BLaER1 treated with 17β-estradiol and CSF1 and Interleukin-3, amounts not matched to agents 10 nM and 100 nM (cell line): ENCODE results near the gene ABCA1.
"Not testable (repeated sequence)": the region's sequence is repeated elsewhere in the genome, so short reads cannot be mapped to it uniquely, and the experiment has no call there.

Experiments
- H3K27ac ChIP-seq, 11 experiments: shearing (Covaris generic); formaldehyde crosslinking; 2 replicates each; pipeline ENCODE4 v1.8.1; 2022
- H3K27me3 ChIP-seq, 11 experiments: shearing (Covaris generic); formaldehyde crosslinking; 2 replicates each; pipeline ENCODE4 v1.8.1; 2022
- H3K36me3 ChIP-seq, 11 experiments: shearing (Covaris generic); formaldehyde crosslinking; 2 replicates each; pipeline ENCODE4 v1.8.1; 2022
- H3K4me1 ChIP-seq, 10 experiments: shearing (Covaris generic); formaldehyde crosslinking; 2 replicates each; pipeline ENCODE4 v1.8.1; 2022
- H3K4me2 ChIP-seq, 11 experiments: shearing (Covaris generic); formaldehyde crosslinking; 2 replicates each; pipeline ENCODE4 v1.8.1; 2022
- H3K4me3 ChIP-seq, 10 experiments: shearing (Covaris generic); formaldehyde crosslinking; 2 replicates each; pipeline ENCODE4 v1.8.1; 2022
- H3K9ac ChIP-seq, 11 experiments: shearing (Covaris generic); formaldehyde crosslinking; 2 replicates each; pipeline ENCODE4 v1.8.1; 2022
- H3K9me3 ChIP-seq, 11 experiments: shearing (Covaris generic); formaldehyde crosslinking; replicated peaks in 1 of 11; 2 replicates each; pipeline ENCODE4 v1.8.1; 2022
- H4K20me1 ChIP-seq, 11 experiments: shearing (Covaris generic); formaldehyde crosslinking; 2 replicates each; pipeline ENCODE4 v1.8.1; 2022
- Cebpa-rat ChIP-seq, 11 experiments: shearing (Covaris generic); IDR thresholded peaks; 2 replicates each; pipeline ENCODE4 v1.8.1; 2022

ABCA1 gene

DNA sequence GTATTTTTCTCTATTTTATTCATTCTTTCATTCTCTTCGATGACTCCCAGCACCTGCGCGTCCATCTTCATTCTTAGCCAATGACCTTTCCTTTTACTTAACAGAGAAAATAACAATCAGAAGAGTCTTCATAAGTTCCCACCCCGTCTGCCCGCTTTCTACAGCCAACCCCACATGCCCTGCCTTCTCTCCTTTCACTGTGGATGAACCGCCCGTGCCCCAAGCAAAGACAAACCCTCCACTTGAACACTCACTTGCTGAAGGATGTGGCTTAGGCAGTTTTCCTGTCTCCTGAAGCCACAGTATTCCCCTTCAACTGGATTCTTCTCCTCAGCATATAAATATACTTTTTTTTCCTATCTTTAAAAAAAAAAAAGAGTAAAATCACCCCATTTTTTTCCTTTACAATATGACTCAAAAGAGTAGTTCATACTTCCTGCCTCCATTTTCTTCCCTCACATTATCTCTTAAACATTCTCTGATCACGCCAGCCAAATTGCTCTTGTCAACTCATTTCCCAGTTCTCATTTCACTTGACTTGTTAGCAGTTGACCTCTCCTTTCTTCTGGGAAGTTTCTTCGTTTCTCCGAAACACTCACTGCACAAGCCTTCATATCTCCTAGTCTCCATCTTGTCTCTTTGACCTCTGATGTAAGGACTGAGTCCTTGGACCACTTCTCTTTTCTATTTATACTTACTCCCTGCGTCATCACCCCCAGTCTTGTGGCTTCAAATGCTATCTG lies 153.0 kb downstream of the ABCA1 start:
- Histone ChIP-seq H3K27ac (peak overlapping the region; percentile 86 to 100 (median 97)), H3K36me3 (peaks cover 5 to 78% (median 51%) of the 10 kb centered on the region in 11 experiments; a peak in 19 of 22 replicates), H3K4me3 (peak overlapping the region in 9 of 10 experiments; percentile 1 to 68 (median 61); a peak in 17 of 20 replicates), H3K9ac (peak overlapping the region; percentile 71 to 94 (median 81)), H4K20me1 (peaks cover 0 to 43% (median 0%) of the 10 kb centered on the region in 11 experiments; a peak in 7 of 22 replicates), H3K9me3 (peaks cover 0 to 11% (median 8%) of the 10 kb centered on the region in 11 experiments; a peak in 14 of 22 replicates), H3K27me3 (no peaks in the 10 kb centered on the region), H3K4me1 (peaks cover 62 to 99% (median 78%) of the 10 kb centered on the region in 10 experiments), H3K4me2 (peak overlapping the region; percentile 72 to 94 (median 84))
- TF ChIP-seq Cebpa-rat (IDR thresholded peaks at IDR 0.05): no peak

DNA sequence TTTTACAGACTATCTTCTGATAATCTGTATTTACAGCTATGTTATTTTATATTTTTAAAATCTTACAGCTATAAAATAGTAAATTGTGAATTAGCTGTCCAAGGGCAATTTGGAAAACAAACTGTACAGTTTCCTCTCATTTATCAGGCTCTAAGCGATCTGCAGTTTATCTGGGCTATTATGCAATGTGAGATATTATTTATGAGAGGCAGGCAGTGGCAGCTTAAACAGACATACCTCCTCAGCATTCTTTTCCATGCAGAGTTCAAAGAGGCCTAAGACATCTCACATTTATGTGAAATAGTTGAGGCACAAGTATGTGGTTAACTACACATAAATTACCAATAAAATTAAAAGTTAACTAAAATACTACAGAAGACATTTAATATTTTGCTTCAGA lies 153.8 kb downstream of the ABCA1 start:
- Histone ChIP-seq H3K4me2 (peak overlapping the region; percentile 72 to 94 (median 84); a peak in 21 of 22 replicates), H3K9ac (peak overlapping the region; percentile 71 to 94 (median 81); a peak in 20 of 22 replicates), H3K9me3 (peaks cover 0 to 11% (median 8%) of the 10 kb centered on the region in 11 experiments; a peak in 14 of 22 replicates), H3K4me3 (peak overlapping the region in 9 of 10 experiments; percentile 34 to 68 (median 61); a peak in 17 of 20 replicates), H3K4me1 (peaks cover 63 to 97% (median 78%) of the 10 kb centered on the region in 10 experiments), H3K36me3 (peaks cover 0 to 72% (median 46%) of the 10 kb centered on the region in 11 experiments; a peak in 19 of 22 replicates), H4K20me1 (peaks cover 0 to 34% (median 0%) of the 10 kb centered on the region in 11 experiments; a peak in 5 of 22 replicates), H3K27ac (peak overlapping the region; percentile 86 to 100 (median 97); a peak in 21 of 22 replicates), H3K27me3 (no peaks in the 10 kb centered on the region)
- no peak for TF ChIP-seq Cebpa-rat (IDR thresholded peaks at IDR 0.05)

GRCh38 chr9:104772714-104773510 lies 155.0 kb downstream of the ABCA1 start:
- TF ChIP-seq Cebpa-rat (IDR thresholded peaks at IDR 0.05): peak in 6 of 11 experiments; percentile 57 to 92 (median 78); a peak in 10 of 22 replicates
- Histone ChIP-seq H3K9ac (peak overlapping the region; percentile 73 to 94 (median 84); a peak in 21 of 22 replicates), H3K4me3 (peak overlapping the region; percentile 10 to 69 (median 59); a peak in 18 of 20 replicates), H3K4me2 (peak overlapping the region; percentile 50 to 94 (median 83); a peak in 21 of 22 replicates), H4K20me1 (peaks cover 0 to 22% (median 0%) of the 10 kb centered on the region in 11 experiments; a peak in 3 of 22 replicates), H3K36me3 (peaks cover 0 to 72% (median 48%) of the 10 kb centered on the region in 11 experiments; a peak in 16 of 22 replicates), H3K4me1 (peaks cover 60 to 94% (median 77%) of the 10 kb centered on the region in 10 experiments), H3K27me3 (no peaks in the 10 kb centered on the region), H3K27ac (peak overlapping the region; percentile 86 to 100 (median 97); a peak in 21 of 22 replicates), H3K9me3 (peaks cover 0 to 17% (median 13%) of the 10 kb centered on the region in 11 experiments; a peak in 15 of 22 replicates)

GRCh38 chr9:104769655-104770054 lies 158.3 kb downstream of the ABCA1 start:
- peak overlapping the region; percentile 65 to 100 (median 97); a peak in 21 of 22 replicates for H3K27ac ChIP-seq
- peaks cover 0 to 20% (median 13%) of the 10 kb centered on the region in 11 experiments; a peak in 15 of 22 replicates for H3K9me3 ChIP-seq
- H3K4me3 ChIP-seq: peak overlapping the region in 1 of 10 experiments; percentile 18; a peak in 2 of 20 replicates
- peaks cover 42 to 87% (median 64%) of the 10 kb centered on the region in 10 experiments for H3K4me1 ChIP-seq
- TF ChIP-seq Cebpa-rat (IDR thresholded peaks at IDR 0.05): no peak
- H4K20me1 ChIP-seq: no peaks in the 10 kb centered on the region
- H3K4me2 ChIP-seq: peak overlapping the region; percentile 33 to 92 (median 70)
- H3K9ac ChIP-seq: peak overlapping the region; percentile 15 to 67 (median 59); a peak in 13 of 22 replicates
- H3K36me3 ChIP-seq: peaks cover 0 to 58% (median 35%) of the 10 kb centered on the region in 11 experiments; a peak in 16 of 22 replicates
- no peaks in the 10 kb centered on the region for H3K27me3 ChIP-seq

DNA sequence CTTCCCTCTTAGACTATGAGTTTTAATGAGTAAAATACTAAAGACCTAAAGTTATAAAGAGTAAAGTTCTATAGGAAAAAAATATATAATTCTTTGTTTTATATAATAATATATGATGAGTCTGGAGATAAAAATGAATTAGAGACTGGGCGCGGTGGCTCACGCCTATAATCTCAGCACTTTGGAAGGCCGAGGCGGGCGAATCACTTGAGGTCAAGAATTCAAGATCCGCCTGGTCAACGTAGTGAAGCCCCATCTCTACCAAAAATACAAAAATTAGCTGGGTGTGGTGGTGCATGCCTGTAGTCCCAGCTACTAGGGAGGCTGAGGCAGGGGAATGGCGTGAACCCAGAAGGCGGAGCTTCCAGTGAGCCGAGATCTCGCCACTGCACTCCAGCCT lies 158.9 kb downstream of the ABCA1 start:
- peaks cover 42 to 83% (median 58%) of the 10 kb centered on the region in 10 experiments for H3K4me1 ChIP-seq

DNA sequence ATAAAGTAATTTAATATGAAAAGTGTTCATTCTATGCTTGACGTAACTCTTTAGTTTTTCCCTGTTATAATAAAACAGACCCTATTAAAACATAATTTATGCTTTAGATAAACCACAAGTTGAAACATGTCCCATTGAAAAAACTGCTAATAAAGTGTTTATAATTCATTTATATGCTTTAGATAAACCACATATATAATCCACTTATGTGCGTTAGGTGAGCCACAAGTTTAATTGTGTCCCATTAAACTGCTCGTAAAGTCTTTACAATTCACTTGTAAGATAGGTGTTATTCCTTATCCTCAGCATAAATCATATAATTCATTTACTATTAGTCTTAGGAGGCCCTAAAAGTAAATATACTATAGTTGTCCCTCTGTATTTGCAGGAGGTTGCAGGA lies 160.4 kb downstream of the ABCA1 start:
- H4K20me1 ChIP-seq: no peaks in the 10 kb centered on the region
- peaks cover 0 to 20% (median 14%) of the 10 kb centered on the region in 11 experiments; a peak in 15 of 22 replicates for H3K9me3 ChIP-seq
- H3K4me2 ChIP-seq: peak overlapping the region in 1 of 11 experiments; percentile 89; a peak in 1 of 22 replicates
- H3K4me3 ChIP-seq: no peak overlapping the region
- peaks cover 45 to 78% (median 65%) of the 10 kb centered on the region in 10 experiments for H3K4me1 ChIP-seq
- no peak overlapping the region for H3K27ac ChIP-seq
- TF ChIP-seq Cebpa-rat (IDR thresholded peaks at IDR 0.05): no peak
- H3K9ac ChIP-seq: no peak overlapping the region
- peaks cover 0 to 50% (median 34%) of the 10 kb centered on the region in 11 experiments; a peak in 16 of 22 replicates for H3K36me3 ChIP-seq
- no peaks in the 10 kb centered on the region for H3K27me3 ChIP-seq

More for the DNA sequence above, 158.9 kb downstream of the ABCA1 start:
- not testable (repeated sequence) for H4K20me1 ChIP-seq, H3K27me3 ChIP-seq, H3K4me3 ChIP-seq
- Histone ChIP-seq H3K4me2 (peak overlapping the region; percentile 33 to 92 (median 70)), H3K27ac (peak overlapping the region; percentile 65 to 100 (median 97); a peak in 17 of 22 replicates), H3K36me3 (peaks cover 0 to 52% (median 34%) of the 10 kb centered on the region in 11 experiments; a peak in 16 of 22 replicates), H3K9me3 (peaks cover 0 to 20% (median 13%) of the 10 kb centered on the region in 11 experiments; a peak in 15 of 22 replicates), H3K9ac (peak overlapping the region in 4 of 11 experiments; percentile 15 to 67 (median 58); a peak in 3 of 22 replicates)

GRCh38 chr9:104766025-104766424 lies 161.9 kb downstream of the ABCA1 start:
- peaks cover 0 to 47% (median 27%) of the 10 kb centered on the region in 11 experiments; a peak in 18 of 22 replicates for H3K36me3 ChIP-seq
- peaks cover 0 to 13% (median 7%) of the 10 kb centered on the region in 11 experiments; a peak in 12 of 22 replicates for H3K9me3 ChIP-seq
- H3K4me2 ChIP-seq: peak overlapping the region; percentile 79 to 95 (median 88)
- peak overlapping the region in 10 of 11 experiments; percentile 63 to 96 (median 92); a peak in 19 of 22 replicates for H3K27ac ChIP-seq
- no peaks in the 10 kb centered on the region for H3K27me3 ChIP-seq
- H4K20me1 ChIP-seq: no peaks in the 10 kb centered on the region
- peak overlapping the region in 9 of 11 experiments; percentile 90 to 98 (median 93); a peak in 16 of 22 replicates for H3K9ac ChIP-seq
- peak overlapping the region in 8 of 10 experiments; percentile 73 to 91 (median 77); a peak in 15 of 20 replicates for H3K4me3 ChIP-seq
- no peak for TF ChIP-seq Cebpa-rat (IDR thresholded peaks at IDR 0.05)
- H3K4me1 ChIP-seq: peaks cover 41 to 66% (median 55%) of the 10 kb centered on the region in 10 experiments
